HFF-Myc (cell line): ENCODE results near the gene TMEM255B.

ENCODE experiments used
- DNase-seq: peaks from one replicate; pipeline ENCODE4 v3.0.0-alpha.2; 2011; ENCODE audit warnings: low read depth; ENCODE audit errors: extremely low read depth
- H3K4me3 ChIP-seq: replicated peaks from 2 replicates; pipeline ENCODE4 v1.5.1; 2011; ENCODE audit warnings: low read depth, mild to moderate bottlenecking, control low read depth, low read length
- TF ChIP-seq, protein P1 (sequence below): IDR thresholded peaks from 2 replicates; pipeline ENCODE4 v1.5.1; 2012; ENCODE audit warnings: mild to moderate bottlenecking, low read depth, low read length, control low read depth; ENCODE audit errors: missing control alignments

Gene TMEM255B

GRCh38 chr13:113776231-113777125 lies 17.5 kb downstream of the TMEM255B start:
- no peak overlapping the region for H3K4me3 ChIP-seq
- no peak for DNase-seq
- TF ChIP-seq, protein P1, sequence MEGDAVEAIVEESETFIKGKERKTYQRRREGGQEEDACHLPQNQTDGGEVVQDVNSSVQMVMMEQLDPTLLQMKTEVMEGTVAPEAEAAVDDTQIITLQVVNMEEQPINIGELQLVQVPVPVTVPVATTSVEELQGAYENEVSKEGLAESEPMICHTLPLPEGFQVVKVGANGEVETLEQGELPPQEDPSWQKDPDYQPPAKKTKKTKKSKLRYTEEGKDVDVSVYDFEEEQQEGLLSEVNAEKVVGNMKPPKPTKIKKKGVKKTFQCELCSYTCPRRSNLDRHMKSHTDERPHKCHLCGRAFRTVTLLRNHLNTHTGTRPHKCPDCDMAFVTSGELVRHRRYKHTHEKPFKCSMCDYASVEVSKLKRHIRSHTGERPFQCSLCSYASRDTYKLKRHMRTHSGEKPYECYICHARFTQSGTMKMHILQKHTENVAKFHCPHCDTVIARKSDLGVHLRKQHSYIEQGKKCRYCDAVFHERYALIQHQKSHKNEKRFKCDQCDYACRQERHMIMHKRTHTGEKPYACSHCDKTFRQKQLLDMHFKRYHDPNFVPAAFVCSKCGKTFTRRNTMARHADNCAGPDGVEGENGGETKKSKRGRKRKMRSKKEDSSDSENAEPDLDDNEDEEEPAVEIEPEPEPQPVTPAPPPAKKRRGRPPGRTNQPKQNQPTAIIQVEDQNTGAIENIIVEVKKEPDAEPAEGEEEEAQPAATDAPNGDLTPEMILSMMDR = no peak

DNA sequence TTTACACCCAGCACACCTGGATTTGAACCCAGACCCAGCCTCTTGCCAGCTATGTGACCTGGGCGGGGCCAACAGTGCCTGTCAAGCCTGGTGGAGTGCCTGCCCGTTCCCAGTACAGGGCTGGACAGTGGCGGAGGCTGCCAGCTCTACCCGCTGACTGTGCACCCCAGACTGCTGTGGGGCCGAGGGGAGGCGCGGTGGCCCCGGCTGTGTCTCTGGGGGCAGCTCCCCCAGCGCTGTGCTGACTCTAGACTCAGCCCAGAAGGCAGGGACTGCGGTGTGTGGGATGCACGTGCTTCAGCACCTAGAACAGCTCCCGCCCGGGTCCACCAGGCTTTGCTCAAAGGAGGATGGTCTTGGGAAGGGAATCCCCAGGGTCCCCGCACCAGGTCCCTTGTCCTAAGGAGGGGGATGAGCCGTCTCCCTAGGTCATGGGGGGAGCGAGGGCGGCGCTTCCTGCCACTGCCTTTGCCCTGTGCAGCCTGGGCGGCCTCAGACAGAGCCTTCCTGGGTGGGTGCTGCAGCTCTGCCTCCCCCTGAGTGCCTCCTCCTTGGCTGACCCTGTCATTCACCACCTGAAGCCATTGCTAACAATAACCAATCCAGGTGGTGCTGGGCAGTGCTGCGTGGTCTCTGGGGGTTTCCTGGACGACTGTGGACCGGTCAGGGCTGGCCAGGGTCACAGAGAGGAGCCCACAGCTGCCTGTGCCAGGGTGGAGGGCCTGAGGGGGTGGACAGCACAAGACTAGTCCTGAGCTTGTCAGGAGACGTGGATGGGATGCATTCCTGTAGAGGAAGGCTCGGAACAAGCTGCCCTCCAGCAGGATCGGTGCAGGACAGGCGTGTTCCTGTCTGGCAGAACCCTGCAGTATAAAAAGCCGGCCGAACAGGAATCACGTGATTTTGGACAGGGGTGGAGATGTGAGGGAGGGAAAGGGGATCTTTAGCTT lies 18.6 kb downstream of the TMEM255B start:
- DNase-seq = no peak
- TF ChIP-seq, protein P1 = no peak
- H3K4me3 ChIP-seq = no peak overlapping the region

DNA sequence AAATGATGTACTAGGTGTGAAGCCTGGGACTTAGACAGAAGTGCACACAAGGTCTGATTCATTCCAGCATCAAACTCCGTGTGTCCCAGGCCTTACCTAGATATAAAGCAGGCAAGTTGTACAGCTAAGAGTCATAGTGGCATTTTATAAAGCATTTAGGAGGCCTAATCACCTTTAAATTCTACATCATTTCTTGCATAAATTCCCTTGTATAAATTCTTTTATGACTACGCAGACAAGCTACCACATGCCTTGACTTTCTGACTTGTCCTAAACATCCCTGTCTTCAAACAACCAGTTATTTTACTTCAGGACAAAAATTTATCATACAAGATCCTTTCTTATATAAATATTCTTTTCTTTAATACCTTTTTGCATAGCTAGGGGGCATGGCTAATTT lies 22.5 kb downstream of the TMEM255B start:
- TF ChIP-seq, protein P1 = no peak
- no peak for DNase-seq
- no peak overlapping the region for H3K4me3 ChIP-seq

GRCh38 chr13:113782472-113782871 lies 23.4 kb downstream of the TMEM255B start:
- TF ChIP-seq, protein P1 = no peak
- DNase-seq = no peak

DNA sequence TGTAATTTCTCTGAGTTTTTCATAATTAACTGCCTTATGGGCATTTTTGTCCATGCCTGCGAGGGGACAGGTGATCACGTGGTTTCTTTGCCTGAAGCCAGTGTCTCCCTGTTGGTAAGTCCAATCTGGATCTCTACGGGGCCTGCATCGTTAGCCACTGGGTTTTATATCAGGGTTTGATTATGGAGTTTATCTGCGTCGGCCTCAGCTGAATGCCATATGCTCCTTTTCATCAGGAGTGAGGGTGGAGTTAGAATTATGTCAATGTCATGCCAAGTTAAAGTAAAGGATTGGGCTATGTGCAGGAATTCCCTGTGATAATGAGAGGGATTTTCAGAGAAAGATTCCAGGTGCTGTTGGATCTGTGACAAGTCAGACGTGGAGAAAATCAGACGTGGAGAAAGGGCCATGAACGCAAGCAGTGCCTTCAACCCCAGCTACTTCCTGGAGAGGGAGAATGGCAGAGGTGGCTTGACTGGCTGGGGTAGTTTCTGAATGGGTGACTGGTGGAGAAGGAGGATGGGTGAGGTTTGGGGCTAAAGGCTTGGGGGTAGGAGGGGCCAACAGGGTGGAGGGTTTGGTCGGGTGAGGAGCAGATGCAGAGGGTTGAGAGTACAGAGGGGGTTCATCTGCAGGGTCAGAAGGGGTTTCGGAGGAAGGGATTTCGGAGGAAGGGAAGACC lies 24.3 kb downstream of the TMEM255B start:
- TF ChIP-seq, protein P1 = no peak
- DNase-seq = no peak
- H3K4me3 ChIP-seq = no peak overlapping the region

More at GRCh38 chr13:113782472-113782871, 23.4 kb downstream of the TMEM255B start:
- no peak overlapping the region for H3K4me3 ChIP-seq

GRCh38 chr13:113783966-113784644 lies 25.1 kb downstream of the TMEM255B start:
- H3K4me3 ChIP-seq = no peak overlapping the region
- TF ChIP-seq, protein P1 = no peak
- no peak for DNase-seq
